Neural crest cell (in vitro differentiated cells): ENCODE measurements around the gene TCTN2. TPM values are rescaled to one million over a fixed set of nuclear protein-coding genes. Genes with fewer than 3 reads are reported as not detected.

Experiments
- DNase-seq: peaks from one replicate; pipeline ENCODE4 v3.0.0; 2021; ENCODE audit warnings: low read depth, mixed read lengths, low spot score
- H3K27ac Mint-ChIP-seq: one replicate; pipeline ENCODE4 v1.8.0; 2021; ENCODE audit warnings: mild to moderate bottlenecking, mixed read lengths; ENCODE audit not compliant: unreplicated experiment
- H3K27me3 Mint-ChIP-seq: 2 replicates; pipeline ENCODE4 v1.8.0; 2021; ENCODE audit warnings: low read depth, mild to moderate bottlenecking, mixed read lengths
- H3K36me3 Mint-ChIP-seq: 2 replicates; pipeline ENCODE4 v1.8.0; 2021; ENCODE audit warnings: low read depth, mild to moderate bottlenecking, mixed read lengths
- H3K4me1 Mint-ChIP-seq: 2 replicates; pipeline ENCODE4 v1.8.0; 2021; ENCODE audit warnings: mixed read lengths
- H3K4me3 Mint-ChIP-seq: one replicate; pipeline ENCODE4 v1.8.0; 2021; ENCODE audit warnings: mild to moderate bottlenecking, mixed read lengths
- H3K9me3 Mint-ChIP-seq: 2 replicates; pipeline ENCODE4 v1.8.0; 2021; ENCODE audit warnings: mixed read lengths
- total RNA-seq: library from RNA; stranded (reverse); gene quantifications from 2 replicates; pipeline ENCODE4 v1.2.1, GENCODE V29; 2021
- TF ChIP-seq, protein P1 (sequence below): fragments of 200-600 bp; sonication (generic); conservative IDR thresholded peaks from 2 replicates; pipeline ENCODE4 v1.5.0; 2021; ENCODE audit warnings: antibody characterized with exemption, mild to moderate bottlenecking

Gene TCTN2
- total RNA-seq, 1 donor from 2014 or later = 23.1 TPM

DNA sequence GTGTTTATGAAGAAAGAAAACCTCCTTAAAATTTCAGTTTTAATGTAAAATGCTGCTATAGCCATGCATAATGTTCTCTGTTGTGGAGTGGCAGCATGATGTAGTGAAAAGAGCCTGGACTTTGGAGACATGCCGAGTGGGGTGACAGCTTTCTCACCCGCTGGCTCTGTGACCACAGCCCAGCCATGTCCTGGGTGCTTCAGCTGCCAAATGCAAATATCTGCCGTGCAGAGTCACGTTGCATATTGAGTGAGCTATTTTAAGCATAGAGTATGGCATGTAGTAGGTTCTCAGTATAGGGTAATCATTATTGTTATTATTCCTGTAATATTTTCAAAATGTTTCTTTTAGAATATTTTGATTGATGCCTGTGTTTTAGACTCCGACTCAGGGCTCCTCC lies 15.5 kb upstream of the TCTN2 start:
- Mint-ChIP-seq H3K4me1 (no peaks in the 10 kb centered on the region), H3K36me3 (peaks cover 11% of the 10 kb centered on the region), H3K27ac (no peak overlapping the region), H3K4me3 (no peak overlapping the region), H3K9me3 (no peaks in the 10 kb centered on the region), H3K27me3 (no peaks in the 10 kb centered on the region)
- TF ChIP-seq, protein P1, sequence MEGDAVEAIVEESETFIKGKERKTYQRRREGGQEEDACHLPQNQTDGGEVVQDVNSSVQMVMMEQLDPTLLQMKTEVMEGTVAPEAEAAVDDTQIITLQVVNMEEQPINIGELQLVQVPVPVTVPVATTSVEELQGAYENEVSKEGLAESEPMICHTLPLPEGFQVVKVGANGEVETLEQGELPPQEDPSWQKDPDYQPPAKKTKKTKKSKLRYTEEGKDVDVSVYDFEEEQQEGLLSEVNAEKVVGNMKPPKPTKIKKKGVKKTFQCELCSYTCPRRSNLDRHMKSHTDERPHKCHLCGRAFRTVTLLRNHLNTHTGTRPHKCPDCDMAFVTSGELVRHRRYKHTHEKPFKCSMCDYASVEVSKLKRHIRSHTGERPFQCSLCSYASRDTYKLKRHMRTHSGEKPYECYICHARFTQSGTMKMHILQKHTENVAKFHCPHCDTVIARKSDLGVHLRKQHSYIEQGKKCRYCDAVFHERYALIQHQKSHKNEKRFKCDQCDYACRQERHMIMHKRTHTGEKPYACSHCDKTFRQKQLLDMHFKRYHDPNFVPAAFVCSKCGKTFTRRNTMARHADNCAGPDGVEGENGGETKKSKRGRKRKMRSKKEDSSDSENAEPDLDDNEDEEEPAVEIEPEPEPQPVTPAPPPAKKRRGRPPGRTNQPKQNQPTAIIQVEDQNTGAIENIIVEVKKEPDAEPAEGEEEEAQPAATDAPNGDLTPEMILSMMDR = no peak
- DNase-seq = no peak

DNA sequence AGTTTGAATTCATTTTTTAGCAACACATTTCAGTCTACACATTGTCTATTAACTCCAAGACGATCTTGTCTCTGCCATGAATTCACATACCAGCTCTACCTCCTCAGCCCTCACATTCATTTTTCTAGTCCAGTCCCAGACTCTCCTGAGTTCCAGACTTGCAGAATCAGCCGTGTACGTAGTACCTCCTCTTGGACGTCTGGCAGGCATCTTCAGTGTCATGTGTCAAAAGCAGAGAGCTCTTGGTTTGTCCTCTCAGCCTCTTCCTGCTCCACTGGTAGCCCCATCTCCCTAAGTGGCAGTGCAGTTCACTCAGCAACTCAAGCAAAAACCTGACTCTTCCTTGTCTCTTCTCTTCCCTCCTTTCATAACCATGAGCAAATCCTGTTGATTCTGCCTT lies 14.5 kb upstream of the TCTN2 start:
- peaks cover 13% of the 10 kb centered on the region for H3K36me3 Mint-ChIP-seq
- H3K4me1 Mint-ChIP-seq = no peaks in the 10 kb centered on the region
- TF ChIP-seq, protein P1 = no peak
- no peak overlapping the region for H3K4me3 Mint-ChIP-seq
- no peaks in the 10 kb centered on the region for H3K27me3 Mint-ChIP-seq
- no peak overlapping the region for H3K27ac Mint-ChIP-seq
- H3K9me3 Mint-ChIP-seq = no peaks in the 10 kb centered on the region
- DNase-seq = no peak

DNA sequence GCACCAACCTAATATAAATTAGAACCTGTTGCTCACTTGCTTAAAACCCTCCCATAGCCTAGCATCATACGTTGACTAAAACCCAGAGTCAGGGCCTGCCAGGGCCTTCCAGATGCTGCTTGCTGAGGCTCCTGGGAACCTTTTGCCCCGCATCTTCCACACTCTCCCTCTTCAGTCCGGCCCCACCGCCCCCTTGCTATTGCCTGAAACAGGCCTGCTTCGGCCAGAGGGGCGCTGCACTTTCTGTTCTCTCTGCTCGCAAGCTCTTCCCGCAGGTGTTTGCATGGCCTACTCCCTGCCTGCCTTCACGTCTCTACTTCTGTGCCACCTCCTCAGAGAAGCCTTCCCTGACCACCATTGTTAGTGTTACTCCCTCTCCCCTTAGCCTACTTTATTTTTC lies 13.7 kb upstream of the TCTN2 start:
- H3K27ac Mint-ChIP-seq = no peak overlapping the region
- peaks cover 13% of the 10 kb centered on the region for H3K36me3 Mint-ChIP-seq
- H3K9me3 Mint-ChIP-seq = no peaks in the 10 kb centered on the region
- H3K27me3 Mint-ChIP-seq = no peaks in the 10 kb centered on the region
- TF ChIP-seq, protein P1 = no peak
- H3K4me3 Mint-ChIP-seq = no peak overlapping the region
- DNase-seq = no peak
- no peaks in the 10 kb centered on the region for H3K4me1 Mint-ChIP-seq

DNA sequence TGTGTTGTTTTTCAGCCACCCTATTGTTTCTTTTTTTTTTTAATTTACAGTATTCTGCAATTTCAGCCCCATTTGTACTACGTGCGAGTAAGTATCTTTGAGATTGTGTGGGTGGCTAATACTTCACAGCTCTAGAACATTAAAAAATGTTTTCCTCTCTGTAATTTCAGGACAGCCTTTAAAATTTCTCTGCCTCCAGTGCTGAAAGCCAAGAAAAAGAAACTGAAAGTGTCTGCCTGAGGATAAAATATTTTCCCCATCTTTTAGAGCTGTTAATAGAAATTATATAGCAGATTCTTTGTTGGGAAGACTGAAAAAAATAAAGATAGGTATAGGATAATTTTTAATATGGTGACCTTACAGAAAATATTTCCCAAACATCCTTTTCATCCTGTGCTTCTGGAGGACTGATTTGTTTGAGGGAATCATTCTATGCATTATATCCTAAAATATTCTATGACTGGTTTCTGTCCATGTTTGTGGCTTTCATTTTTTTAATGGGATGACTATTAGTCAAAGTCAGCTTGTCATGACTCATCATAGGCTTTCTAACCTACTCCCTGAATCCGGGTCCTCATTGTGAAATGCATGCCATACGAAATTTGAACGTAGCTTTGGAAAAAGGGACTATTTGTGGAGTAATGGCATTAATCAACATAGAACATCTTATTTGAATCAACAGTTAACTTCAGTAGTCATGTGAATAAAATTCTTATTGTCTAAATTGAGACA lies 10.8 kb upstream of the TCTN2 start:
- H3K27ac Mint-ChIP-seq = no peak overlapping the region
- peaks cover 11% of the 10 kb centered on the region for H3K36me3 Mint-ChIP-seq
- no peaks in the 10 kb centered on the region for H3K4me1 Mint-ChIP-seq
- no peak overlapping the region for H3K4me3 Mint-ChIP-seq
- TF ChIP-seq, protein P1 = no peak
- H3K9me3 Mint-ChIP-seq = no peaks in the 10 kb centered on the region
- H3K27me3 Mint-ChIP-seq = no peaks in the 10 kb centered on the region
- DNase-seq = no peak

DNA sequence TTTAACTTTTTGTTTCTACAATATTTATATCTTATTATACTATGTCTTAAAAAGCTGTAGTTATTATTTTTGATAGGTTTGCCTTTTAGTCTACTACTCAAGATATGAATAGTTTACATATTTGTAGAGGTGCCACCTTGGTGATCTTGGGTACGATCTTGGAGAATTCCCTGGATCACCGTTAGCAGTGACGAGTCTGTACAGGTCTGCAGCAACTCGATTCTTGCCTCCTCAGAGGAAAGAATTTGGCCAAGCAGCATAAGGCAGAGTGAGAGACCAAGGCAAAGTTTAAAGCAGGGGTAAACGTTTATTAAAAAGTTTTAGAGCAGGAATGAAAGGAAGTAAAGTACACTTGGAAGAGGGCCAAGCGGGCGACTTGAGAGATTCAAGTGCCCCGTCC lies 3.1 kb upstream of the TCTN2 start:
- TF ChIP-seq, protein P1 = no peak
- no peak overlapping the region for H3K4me3 Mint-ChIP-seq
- H3K27me3 Mint-ChIP-seq = no peaks in the 10 kb centered on the region
- H3K27ac Mint-ChIP-seq = no peak overlapping the region
- H3K4me1 Mint-ChIP-seq = peaks cover 15% of the 10 kb centered on the region
- peaks cover 5% of the 10 kb centered on the region for H3K36me3 Mint-ChIP-seq
- H3K9me3 Mint-ChIP-seq = no peaks in the 10 kb centered on the region
- no peak for DNase-seq
